HCT116 (cell line): Measurements from ENCODE around the gene COX7A2L. TPM values are rescaled to one million over a fixed set of nuclear protein-coding genes. Genes with fewer than 3 reads are reported as not detected.

Experiments
- ATAC-seq: fragments of 200-7000 bp; cut with Tn5 transposase; 2 replicates; pipeline ENCODE4 v1.9.1; 2020; ENCODE audit warnings: mild to moderate bottlenecking, moderate library complexity
- BruUV-seq: library from RNA; stranded (reverse); fragments of 400-500 nt; replicated peaks from 2 replicates; lab custom pipeline; 2021; lab: Mats Ljungman, UMichigan
- CTCF ChIA-PET: fragments of 300-600 bp; sonication (Branson Sonifier 250); formaldehyde crosslinking; loops from one replicate; lab custom pipeline; 2021; ENCODE audit warnings: antibody characterized with exemption; lab: Charles Lee
- POLR2A ChIA-PET: fragments of 300-600, 350-600 bp; sonication (Branson Sonifier 250); formaldehyde crosslinking; loops from one replicate; lab custom pipeline; 2021; ENCODE audit warnings: antibody characterized with exemption; lab: Charles Lee
- RAD21 ChIA-PET, 2 experiments: fragments of 300-600 bp; sonication (Branson Sonifier 250); formaldehyde crosslinking; loops; one replicate each; lab custom pipeline; 2023; ENCODE audit warnings: low total read pairs in 2 of 2; ENCODE audit not compliant: uncharacterized antibody in 2 of 2, unreplicated experiment in 2 of 2, low non-redundant PET in 1 of 2; lab: Charles Lee
- DNase-seq: peaks from one replicate; pipeline ENCODE4 v3.0.0-alpha.2; 2010; ENCODE audit warnings: low read depth, low spot score
- H2AFZ ChIP-seq: fragments of 200-600 bp; shearing (Covaris generic), sonication (generic); 2 replicates; pipeline ENCODE4 v1.6.1; 2017; ENCODE audit warnings: low read depth, mixed run types, mixed read lengths, antibody characterized with exemption, low read length; ENCODE audit not compliant: poor library complexity, severe bottlenecking
- H3K27ac ChIP-seq: 2 replicates; pipeline ENCODE4 v1.5.1; 2012; ENCODE audit warnings: low read depth, low read length
- H3K27me3 ChIP-seq: fragments of 200-600 bp; sonication (generic); 2 replicates; pipeline ENCODE4 v1.6.1; 2016; ENCODE audit warnings: mixed run types, low read length, mixed read lengths; ENCODE audit not compliant: insufficient read depth
- H3K36me3 ChIP-seq, 2 experiments: fragments of 200-500 bp in 1 of 2; fragments of 200-600 bp in 1 of 2; sonication (Bioruptor generic) in 1 of 2; sonication (generic) in 1 of 2; 2 replicates each; pipeline versions ENCODE4 v1.5.1 to v1.6.1; 2014 to 2016; ENCODE audit warnings: low read length in 2 of 2, inconsistent platforms in 1 of 2, mixed read lengths in 1 of 2, mixed run types in 1 of 2; ENCODE audit not compliant: insufficient read depth in 2 of 2, control insufficient read depth in 1 of 2
- H3K4me1 ChIP-seq, 2 experiments: fragments of 200-600 bp in 1 of 2; sonication (generic) in 1 of 2; 2 replicates each; pipeline versions ENCODE4 v1.5.1 to v1.6.1; 2012 to 2017; ENCODE audit warnings: low read length in 2 of 2, inconsistent platforms in 1 of 2, mild to moderate bottlenecking in 1 of 2, mixed read lengths in 1 of 2, mixed run types in 1 of 2, moderate library complexity in 1 of 2; ENCODE audit not compliant: insufficient read depth in 2 of 2, control insufficient read depth in 1 of 2
- H3K4me2 ChIP-seq: fragments of 200-600 bp; sonication (generic); 2 replicates; pipeline ENCODE4 v1.6.1; 2017; ENCODE audit warnings: mixed run types, low read length, mixed read lengths
- H3K4me3 ChIP-seq, 2 experiments: fragments of 200-600 bp in 1 of 2; sonication (generic) in 1 of 2; replicated peaks in 1 of 2; 2 replicates each; pipeline ENCODE4 v1.5.1; 2011 to 2016; ENCODE audit warnings: low read length in 2 of 2, control low read depth in 1 of 2, low read depth in 1 of 2, mild to moderate bottlenecking in 1 of 2, mixed read lengths in 1 of 2, mixed run types in 1 of 2
- H3K79me2 ChIP-seq: fragments of 200-600 bp; sonication (generic); 2 replicates; pipeline ENCODE4 v1.6.1; 2017; ENCODE audit warnings: mild to moderate bottlenecking, mixed run types, low read length, moderate library complexity, mixed read lengths; ENCODE audit not compliant: insufficient read depth
- H3K9ac ChIP-seq: fragments of 200-600 bp; sonication (generic); 2 replicates; pipeline ENCODE4 v1.6.1; 2016; ENCODE audit warnings: low read length, mixed read lengths
- H3K9me2 ChIP-seq: fragments of 200-600 bp; sonication (generic), shearing (Covaris generic); 2 replicates; pipeline ENCODE4 v1.6.1; 2017; ENCODE audit warnings: mixed run types, mild to moderate bottlenecking, moderate library complexity; ENCODE audit not compliant: insufficient read depth
- H3K9me3 ChIP-seq, 2 experiments: fragments of 200-500 bp in 1 of 2; fragments of 200-600 bp in 1 of 2; sonication (Bioruptor generic) in 1 of 2; sonication (generic) in 1 of 2; 2 replicates each; pipeline ENCODE4 v1.6.1; 2014 to 2017; ENCODE audit warnings: low read length in 2 of 2, mixed read lengths in 2 of 2, inconsistent platforms in 1 of 2, low read depth in 1 of 2, mild to moderate bottlenecking in 1 of 2, mixed run types in 1 of 2, moderate library complexity in 1 of 2; ENCODE audit not compliant: control insufficient read depth in 1 of 2, insufficient read depth in 1 of 2
- H4K20me1 ChIP-seq: fragments of 200-600 bp; sonication (generic), shearing (Covaris generic); 2 replicates; pipeline ENCODE4 v1.6.1; 2017; ENCODE audit warnings: mixed run types, mild to moderate bottlenecking, moderate library complexity; ENCODE audit not compliant: insufficient read depth
- CEBPB ChIP-seq: IDR thresholded peaks from 2 replicates; pipeline ENCODE4 v1.6.1; 2012; ENCODE audit warnings: low read depth
- EGR1 ChIP-seq: IDR thresholded peaks from 2 replicates; pipeline ENCODE4 v1.6.1; 2012; ENCODE audit warnings: low read depth
- ELF1 ChIP-seq: IDR thresholded peaks from 2 replicates; pipeline ENCODE4 v1.6.1; 2012; ENCODE audit warnings: low read depth, borderline replicate concordance
- EZH2 ChIP-seq: fragments of 200-600 bp; sonication (generic); IDR thresholded peaks from 2 replicates; pipeline ENCODE4 v1.6.1; 2017; ENCODE audit warnings: antibody characterized with exemption, mixed run types
- FOSL1 ChIP-seq: IDR thresholded peaks from 2 replicates; pipeline ENCODE4 v1.6.1; 2012; ENCODE audit warnings: low read depth
- JUND ChIP-seq: IDR thresholded peaks from 2 replicates; pipeline ENCODE4 v1.6.1; 2012
- POLR2AphosphoS5 ChIP-seq: IDR thresholded peaks from 2 replicates; pipeline ENCODE4 v1.6.1; 2011; ENCODE audit warnings: mild to moderate bottlenecking, low read depth, low read length, moderate library complexity
- RAD21 ChIP-seq: IDR thresholded peaks from 2 replicates; pipeline ENCODE4 v1.6.1; 2012; ENCODE audit warnings: low read depth, mild to moderate bottlenecking
- REST ChIP-seq: IDR thresholded peaks from 2 replicates; pipeline ENCODE4 v1.6.1; 2012; ENCODE audit warnings: low read depth
- SIN3A ChIP-seq: IDR thresholded peaks from 2 replicates; pipeline ENCODE4 v1.6.1; 2012; ENCODE audit warnings: low read depth
- SP1 ChIP-seq: IDR thresholded peaks from 2 replicates; pipeline ENCODE4 v1.6.1; 2012; ENCODE audit warnings: low read depth
- SRF ChIP-seq: IDR thresholded peaks from 2 replicates; pipeline ENCODE4 v1.6.1; 2012; ENCODE audit warnings: low read depth
- TCF7L2 ChIP-seq: IDR thresholded peaks from 2 replicates; pipeline ENCODE4 v1.7.0; 2011; ENCODE audit warnings: borderline replicate concordance, inconsistent platforms; ENCODE audit not compliant: insufficient read depth, insufficient read length; ENCODE audit errors: extremely low read depth
- YY1 ChIP-seq: IDR thresholded peaks from 2 replicates; pipeline ENCODE4 v1.6.1; 2011; ENCODE audit warnings: low read length, low read depth, moderate library complexity, mild to moderate bottlenecking; ENCODE audit not compliant: insufficient replicate concordance; ENCODE audit errors: extremely low read depth
- ZNF274 ChIP-seq: fragments of 200-500 bp; sonication (Bioruptor generic); IDR thresholded peaks from 2 replicates; pipeline ENCODE4 v1.6.1; 2014; ENCODE audit warnings: mild to moderate bottlenecking, low read depth, low read length, inconsistent platforms
- intact Hi-C: fragments of 100-400 bp; cut with micrococcal nuclease; formaldehyde crosslinking; loops from 2 replicates; pipeline ENCODE4 v1.10.0; 2022
- total RNA-seq: library from RNA; stranded (reverse); gene quantifications from one replicate; pipeline ENCODE4 v1.2.1, GENCODE V29; 2021; ENCODE audit not compliant: unreplicated experiment
- TF ChIP-seq, protein P1 (sequence below), 3 experiments: fragments of 200-600 bp in 1 of 3; sonication (generic) in 1 of 3; IDR thresholded peaks in 2 of 3; conservative IDR thresholded peaks in 1 of 3; 2 replicates each; pipeline ENCODE4 v1.5.1; 2012 to 2017; ENCODE audit warnings: low read depth in 2 of 3, low read length in 2 of 3, antibody characterized with exemption in 1 of 3, borderline replicate concordance in 1 of 3, control low read depth in 1 of 3, mild to moderate bottlenecking in 1 of 3, mixed read lengths in 1 of 3, mixed run types in 1 of 3, moderate library complexity in 1 of 3; ENCODE audit not compliant: insufficient read depth in 1 of 3
- TF ChIP-seq, protein P2 (sequence below): IDR thresholded peaks from 2 replicates; pipeline ENCODE4 v1.6.1; 2012

The COX7A2L gene
- total RNA-seq, 1 experiment from 2014 or later, result 104 TPM

DNA sequence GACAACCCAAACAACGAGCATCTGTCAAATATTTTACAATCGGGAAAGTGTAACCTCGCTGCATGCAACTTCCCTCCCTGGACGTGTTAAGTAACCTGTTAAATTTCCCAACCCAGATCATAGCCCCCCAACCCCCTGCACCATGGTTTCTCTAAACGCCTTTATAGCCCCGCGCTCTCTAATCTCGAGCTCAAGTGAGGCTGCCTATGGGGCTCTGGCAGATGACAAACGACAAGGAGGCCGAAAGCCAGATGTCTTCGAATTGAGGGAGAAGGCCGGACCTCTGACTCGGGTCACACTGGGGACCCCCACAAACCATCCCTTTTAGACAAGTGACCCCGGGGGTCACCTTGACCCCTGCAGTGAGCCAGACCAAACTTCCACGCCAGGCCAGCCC is 526 bp downstream of the COX7A2L start:
- peak overlapping the region; percentile 96 to 99 for H3K4me3 ChIP-seq
- no TSS peak for BruUV-seq
- no peaks in the 10 kb centered on the region for H3K9me3 ChIP-seq
- intact Hi-C loops, result no loop called here
- ATAC-seq (no peak), DNase-seq (no peak)
- H3K27me3 ChIP-seq, result no peaks in the 10 kb centered on the region
- H3K4me1 ChIP-seq, result peaks cover 13 to 21% of the 10 kb centered on the region in 2 experiments; a peak in 3 of 4 replicates
- H3K79me2 ChIP-seq, result peaks cover 53% of the 10 kb centered on the region
- H3K9me2 ChIP-seq, result no peaks in the 10 kb centered on the region
- H2AFZ ChIP-seq, result no peak overlapping the region
- H4K20me1 ChIP-seq, result 0 out of 2 replicates have a peak, but pooled peaks cover 8% of the 10 kb centered on the region
- H3K27ac ChIP-seq, result peak overlapping the region; percentile 93
- peak overlapping the region; percentile 94 for H3K9ac ChIP-seq
- peak overlapping the region; percentile 95 for H3K4me2 ChIP-seq
- ChIA-PET RAD21 (no interaction called here), CTCF (no interaction called here), POLR2A (no interaction called here)
- TF ChIP-seq CEBPB, result no peak
- no peak for TF ChIP-seq SIN3A
- TF ChIP-seq, protein P1, sequence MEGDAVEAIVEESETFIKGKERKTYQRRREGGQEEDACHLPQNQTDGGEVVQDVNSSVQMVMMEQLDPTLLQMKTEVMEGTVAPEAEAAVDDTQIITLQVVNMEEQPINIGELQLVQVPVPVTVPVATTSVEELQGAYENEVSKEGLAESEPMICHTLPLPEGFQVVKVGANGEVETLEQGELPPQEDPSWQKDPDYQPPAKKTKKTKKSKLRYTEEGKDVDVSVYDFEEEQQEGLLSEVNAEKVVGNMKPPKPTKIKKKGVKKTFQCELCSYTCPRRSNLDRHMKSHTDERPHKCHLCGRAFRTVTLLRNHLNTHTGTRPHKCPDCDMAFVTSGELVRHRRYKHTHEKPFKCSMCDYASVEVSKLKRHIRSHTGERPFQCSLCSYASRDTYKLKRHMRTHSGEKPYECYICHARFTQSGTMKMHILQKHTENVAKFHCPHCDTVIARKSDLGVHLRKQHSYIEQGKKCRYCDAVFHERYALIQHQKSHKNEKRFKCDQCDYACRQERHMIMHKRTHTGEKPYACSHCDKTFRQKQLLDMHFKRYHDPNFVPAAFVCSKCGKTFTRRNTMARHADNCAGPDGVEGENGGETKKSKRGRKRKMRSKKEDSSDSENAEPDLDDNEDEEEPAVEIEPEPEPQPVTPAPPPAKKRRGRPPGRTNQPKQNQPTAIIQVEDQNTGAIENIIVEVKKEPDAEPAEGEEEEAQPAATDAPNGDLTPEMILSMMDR (IDR thresholded peaks at IDR 0.05 in 2 of 3, conservative IDR thresholded peaks at IDR 0.05 in 1 of 3; ENCODE audit: borderline replicate concordance in 1 of 3, insufficient read depth in 1 of 3, low read depth in 2 of 3, low read length in 2 of 3), result no peak
- TF ChIP-seq TCF7L2, result no peak
- no peak for TF ChIP-seq REST
- TF ChIP-seq, protein P2, sequence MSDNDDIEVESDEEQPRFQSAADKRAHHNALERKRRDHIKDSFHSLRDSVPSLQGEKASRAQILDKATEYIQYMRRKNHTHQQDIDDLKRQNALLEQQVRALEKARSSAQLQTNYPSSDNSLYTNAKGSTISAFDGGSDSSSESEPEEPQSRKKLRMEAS, result no peak
- no peak for TF ChIP-seq YY1
- no peak for TF ChIP-seq POLR2AphosphoS5
- no peak for TF ChIP-seq FOSL1
- TF ChIP-seq ELF1, result no peak
- no peak for TF ChIP-seq ZNF274
- TF ChIP-seq RAD21, result no peak
- no peak for TF ChIP-seq EGR1
- no peak for TF ChIP-seq JUND
- no peak for TF ChIP-seq SP1
- no peak for TF ChIP-seq SRF
- TF ChIP-seq EZH2, result no peak
- no peaks in the 10 kb centered on the region for H3K36me3 ChIP-seq
